ENCODE data around the gene ABAT.

GRCh38 chr16:8691728-8692127, 17.3 kb downstream of the ABAT start:
- no peak for TF ChIP-seq CTCF (IDR thresholded peaks at IDR 0.05)
- TF ChIP-seq POLR2A (IDR thresholded peaks at IDR 0.05), result no peak

Data from Peyer's patch (tissue), 4 donors.